22Rv1 (cell line): ENCODE measurements around the gene ZMYND10.

Experiments
- ZFX ChIP-seq: fragments of 450-650 bp; IDR thresholded peaks from 2 replicates; pipeline ENCODE4 v1.6.1; 2017; ENCODE audit warnings: antibody characterized with exemption, borderline replicate concordance
- TF ChIP-seq, protein P1 (sequence below): fragments of 450-650 bp; IDR thresholded peaks from 2 replicates; pipeline ENCODE4 v1.5.1; 2017; ENCODE audit warnings: mild to moderate bottlenecking

DNA sequence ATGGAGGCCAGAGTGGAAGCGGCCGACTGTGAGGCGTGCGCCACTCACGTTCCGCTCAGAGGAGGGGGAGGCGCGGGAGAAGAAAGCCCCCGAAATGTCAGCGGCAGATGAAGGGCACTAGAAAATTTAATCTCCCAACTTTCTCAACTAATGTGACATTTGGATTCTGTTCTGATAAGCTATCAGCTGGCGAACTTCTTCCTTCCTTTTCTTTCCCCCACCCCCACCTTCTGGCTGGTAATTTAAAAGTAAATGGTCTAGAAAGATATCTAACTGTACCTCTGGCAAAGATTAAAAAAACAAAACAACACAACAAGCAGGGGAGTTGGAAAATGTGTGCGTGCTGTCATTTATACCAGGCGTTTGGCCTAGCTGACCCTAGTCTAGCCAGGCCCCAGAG lies 40.2 kb upstream of the ZMYND10 start:
- TF ChIP-seq, protein P1, sequence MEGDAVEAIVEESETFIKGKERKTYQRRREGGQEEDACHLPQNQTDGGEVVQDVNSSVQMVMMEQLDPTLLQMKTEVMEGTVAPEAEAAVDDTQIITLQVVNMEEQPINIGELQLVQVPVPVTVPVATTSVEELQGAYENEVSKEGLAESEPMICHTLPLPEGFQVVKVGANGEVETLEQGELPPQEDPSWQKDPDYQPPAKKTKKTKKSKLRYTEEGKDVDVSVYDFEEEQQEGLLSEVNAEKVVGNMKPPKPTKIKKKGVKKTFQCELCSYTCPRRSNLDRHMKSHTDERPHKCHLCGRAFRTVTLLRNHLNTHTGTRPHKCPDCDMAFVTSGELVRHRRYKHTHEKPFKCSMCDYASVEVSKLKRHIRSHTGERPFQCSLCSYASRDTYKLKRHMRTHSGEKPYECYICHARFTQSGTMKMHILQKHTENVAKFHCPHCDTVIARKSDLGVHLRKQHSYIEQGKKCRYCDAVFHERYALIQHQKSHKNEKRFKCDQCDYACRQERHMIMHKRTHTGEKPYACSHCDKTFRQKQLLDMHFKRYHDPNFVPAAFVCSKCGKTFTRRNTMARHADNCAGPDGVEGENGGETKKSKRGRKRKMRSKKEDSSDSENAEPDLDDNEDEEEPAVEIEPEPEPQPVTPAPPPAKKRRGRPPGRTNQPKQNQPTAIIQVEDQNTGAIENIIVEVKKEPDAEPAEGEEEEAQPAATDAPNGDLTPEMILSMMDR = no peak
- TF ChIP-seq ZFX = no peak
